K562 (cell line): ENCODE data around the gene RNASE13.

Experiments used
- ATF3 ChIP-seq, 2 experiments: fragments of 450-650 bp in 1 of 2; sonication (generic) in 1 of 2; formaldehyde crosslinking in 1 of 2; IDR thresholded peaks in 1 of 2; conservative IDR thresholded peaks in 1 of 2; 2 replicates each; pipeline versions ENCODE4 v1.6.1 to v1.8.1; 2016 to 2023; ENCODE audit warnings: mild to moderate bottlenecking in 2 of 2, moderate library complexity in 2 of 2, inconsistent platforms in 1 of 2, missing genetic modification reagents in 1 of 2
- ETV6 ChIP-seq, 3 experiments: fragments of 150-350 bp in 1 of 3; sonication (generic) in 1 of 3; formaldehyde crosslinking in 1 of 3; IDR thresholded peaks; 2 replicates each; pipeline versions ENCODE4 v1.6.1 to v1.8.0; 2014 to 2022; ENCODE audit warnings: borderline replicate concordance in 2 of 3, low read depth in 2 of 3, antibody characterized with exemption in 1 of 3, low read length in 1 of 3, mild to moderate bottlenecking in 1 of 3, missing genetic modification reagents in 1 of 3
- GABPA ChIP-seq: fragments of 200-800 bp; sonication (Bioruptor generic); conservative IDR thresholded peaks from 2 replicates; pipeline ENCODE4 v1.6.1; 2016; ENCODE audit warnings: low read depth, missing genetic modification characterization, missing compliant biosample characterization
- HMGN3 ChIP-seq: IDR thresholded peaks from 2 replicates; pipeline ENCODE4 v1.6.1; 2011; ENCODE audit warnings: borderline replicate concordance, low read depth, mild to moderate bottlenecking, mixed read lengths, low read length; ENCODE audit not compliant: insufficient read length; ENCODE audit errors: extremely low read depth
- IRF1 ChIP-seq: sonication (generic); formaldehyde crosslinking; IDR thresholded peaks from 2 replicates; pipeline ENCODE4 v1.8.0; 2022; ENCODE audit warnings: missing genetic modification reagents, mild to moderate bottlenecking, borderline replicate concordance
- KAT7 ChIP-seq: sonication (generic); formaldehyde crosslinking; IDR thresholded peaks from 2 replicates; pipeline ENCODE4 v1.8.0; 2022; ENCODE audit warnings: missing genetic modification reagents, mild to moderate bottlenecking, borderline replicate concordance
- PCBP2 ChIP-seq: fragments of 200-400 bp; formaldehyde crosslinking; IDR thresholded peaks from 2 replicates; pipeline ENCODE4 v1.6.1; 2018; ENCODE audit warnings: low read length, low read depth, mild to moderate bottlenecking, moderate library complexity; ENCODE audit not compliant: poor library complexity, severe bottlenecking
- REST ChIP-seq, 2 experiments: fragments of 450-650 bp; formaldehyde crosslinking in 1 of 2; IDR thresholded peaks; 2 replicates each; pipeline versions ENCODE4 v1.4.0 to v1.6.1; 2014 to 2020; ENCODE audit warnings: mild to moderate bottlenecking in 2 of 2, borderline replicate concordance in 1 of 2, low read depth in 1 of 2
- TF ChIP-seq, protein P1 (sequence below): sonication (generic); formaldehyde crosslinking; IDR thresholded peaks from 2 replicates; pipeline ENCODE4 v1.8.1; 2023; ENCODE audit warnings: missing genetic modification reagents, mild to moderate bottlenecking, borderline replicate concordance
- TF ChIP-seq, protein P2 (sequence below): fragments of 250-450 bp; sonication (Bioruptor Pico); IDR thresholded peaks from 2 replicates; pipeline ENCODE4 v1.5.0; 2021; ENCODE audit warnings: mild to moderate bottlenecking, moderate library complexity

- TF ChIP-seq PCBP2: no peak
- no peak for TF ChIP-seq ATF3 (IDR thresholded peaks at IDR 0.05)
- TF ChIP-seq ATF3 (CRISPR knock-in tag; conservative IDR thresholded peaks at IDR 0.05): no peak
- no peak for TF ChIP-seq GABPA (tag)
- no peak for TF ChIP-seq HMGN3
- no peak for TF ChIP-seq REST (IDR thresholded peaks at IDR 0.05; ENCODE audit: borderline replicate concordance)
- TF ChIP-seq REST (CRISPR knock-in tag; IDR thresholded peaks at IDR 0.05; ENCODE audit: low read depth): no peak
- TF ChIP-seq, protein P1, sequence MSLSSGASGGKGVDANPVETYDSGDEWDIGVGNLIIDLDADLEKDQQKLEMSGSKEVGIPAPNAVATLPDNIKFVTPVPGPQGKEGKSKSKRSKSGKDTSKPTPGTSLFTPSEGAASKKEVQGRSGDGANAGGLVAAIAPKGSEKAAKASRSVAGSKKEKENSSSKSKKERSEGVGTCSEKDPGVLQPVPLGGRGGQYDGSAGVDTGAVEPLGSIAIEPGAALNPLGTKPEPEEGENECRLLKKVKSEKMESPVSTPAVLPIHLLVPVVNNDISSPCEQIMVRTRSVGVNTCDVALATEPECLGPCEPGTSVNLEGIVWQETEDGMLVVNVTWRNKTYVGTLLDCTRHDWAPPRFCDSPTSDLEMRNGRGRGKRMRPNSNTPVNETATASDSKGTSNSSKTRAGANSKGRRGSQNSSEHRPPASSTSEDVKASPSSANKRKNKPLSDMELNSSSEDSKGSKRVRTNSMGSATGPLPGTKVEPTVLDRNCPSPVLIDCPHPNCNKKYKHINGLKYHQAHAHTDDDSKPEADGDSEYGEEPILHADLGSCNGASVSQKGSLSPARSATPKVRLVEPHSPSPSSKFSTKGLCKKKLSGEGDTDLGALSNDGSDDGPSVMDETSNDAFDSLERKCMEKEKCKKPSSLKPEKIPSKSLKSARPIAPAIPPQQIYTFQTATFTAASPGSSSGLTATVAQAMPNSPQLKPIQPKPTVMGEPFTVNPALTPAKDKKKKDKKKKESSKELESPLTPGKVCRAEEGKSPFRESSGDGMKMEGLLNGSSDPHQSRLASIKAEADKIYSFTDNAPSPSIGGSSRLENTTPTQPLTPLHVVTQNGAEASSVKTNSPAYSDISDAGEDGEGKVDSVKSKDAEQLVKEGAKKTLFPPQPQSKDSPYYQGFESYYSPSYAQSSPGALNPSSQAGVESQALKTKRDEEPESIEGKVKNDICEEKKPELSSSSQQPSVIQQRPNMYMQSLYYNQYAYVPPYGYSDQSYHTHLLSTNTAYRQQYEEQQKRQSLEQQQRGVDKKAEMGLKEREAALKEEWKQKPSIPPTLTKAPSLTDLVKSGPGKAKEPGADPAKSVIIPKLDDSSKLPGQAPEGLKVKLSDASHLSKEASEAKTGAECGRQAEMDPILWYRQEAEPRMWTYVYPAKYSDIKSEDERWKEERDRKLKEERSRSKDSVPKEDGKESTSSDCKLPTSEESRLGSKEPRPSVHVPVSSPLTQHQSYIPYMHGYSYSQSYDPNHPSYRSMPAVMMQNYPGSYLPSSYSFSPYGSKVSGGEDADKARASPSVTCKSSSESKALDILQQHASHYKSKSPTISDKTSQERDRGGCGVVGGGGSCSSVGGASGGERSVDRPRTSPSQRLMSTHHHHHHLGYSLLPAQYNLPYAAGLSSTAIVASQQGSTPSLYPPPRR: no peak
- no peak for TF ChIP-seq IRF1 (CRISPR knock-in tag)
- TF ChIP-seq ETV6 (IDR thresholded peaks at IDR 0.05; ENCODE audit: borderline replicate concordance in 1 of 2, low read depth in 2 of 2, low read length in 1 of 2): no peak
- no peak for TF ChIP-seq ETV6 (CRISPR knock-in tag; IDR thresholded peaks at IDR 0.05; ENCODE audit: borderline replicate concordance)
- no peak for TF ChIP-seq KAT7 (CRISPR knock-in tag)
- TF ChIP-seq, protein P2, sequence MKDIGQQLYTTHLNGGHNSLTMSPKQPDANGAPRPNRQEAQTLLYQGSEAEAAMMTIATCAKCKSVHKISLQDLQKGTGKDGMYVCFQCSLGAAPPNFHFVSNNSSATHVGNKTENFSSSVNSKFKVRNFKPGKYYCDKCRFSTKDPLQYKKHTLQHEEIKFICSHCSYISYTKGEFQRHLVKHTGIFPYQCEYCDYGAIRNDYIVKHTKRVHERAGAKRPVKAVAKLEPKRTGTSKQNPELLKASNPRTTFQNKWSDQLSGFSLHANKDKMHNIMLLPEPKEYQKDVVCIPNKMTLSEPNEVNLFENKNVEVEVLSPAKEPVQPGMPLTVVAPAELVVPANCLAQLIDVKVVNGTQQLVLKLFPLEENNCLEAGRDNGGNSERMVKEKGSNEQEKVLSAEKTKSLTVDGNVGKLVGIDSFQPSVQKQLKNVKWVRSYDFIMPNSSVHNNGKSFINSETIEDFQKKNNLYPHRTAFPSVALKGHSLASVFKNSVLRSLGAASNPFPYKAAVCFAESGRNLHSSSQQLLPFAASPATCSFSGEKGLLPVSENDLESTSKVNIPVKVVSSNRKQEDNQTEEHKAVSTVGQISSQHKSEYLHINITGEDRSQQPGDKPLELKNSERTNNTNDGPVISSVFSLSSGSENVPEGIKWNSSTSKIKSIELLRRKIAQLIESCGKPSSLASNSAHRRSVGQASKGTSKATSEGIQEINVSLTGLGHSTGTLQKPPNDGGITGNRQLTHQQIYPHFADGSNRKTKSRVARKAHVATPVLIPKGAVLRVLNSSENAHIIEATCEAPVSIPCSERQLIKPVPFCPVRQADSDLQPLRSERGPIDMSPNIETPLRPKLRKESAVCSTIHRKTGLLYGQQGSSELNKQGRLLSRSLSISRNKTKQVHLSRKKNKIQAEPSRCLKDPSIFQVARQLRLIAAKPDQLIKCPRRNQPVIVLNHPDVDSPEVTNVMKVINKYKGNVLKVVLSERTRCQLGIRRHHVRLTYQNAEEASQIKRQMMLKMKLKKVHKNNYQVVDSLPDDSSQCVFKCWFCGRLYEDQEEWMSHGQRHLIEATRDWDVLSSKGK (CRISPR knock-in tag): no peak
Measured at GRCh38 chr14:21017528-21018245, 16.9 kb downstream of the RNASE13 start.
